HEK293 (cell line): ENCODE data around the gene PLEKHG7.

Experiments used
- CTCF ChIA-PET: fragments of 350-600 bp; formaldehyde crosslinking; extraction: SDS; loops from one replicate; lab custom pipeline; 2021; ENCODE audit warnings: antibody characterized with exemption; lab: Yijun Ruan, JAX
- POLR2A ChIA-PET: fragments of 300-600 bp; formaldehyde crosslinking; extraction: SDS; loops from one replicate; lab custom pipeline; 2020; ENCODE audit warnings: antibody characterized with exemption, inconsistent platforms; lab: Yijun Ruan, JAX
- H3K27ac ChIP-seq: fragments of 200-500 bp; sonication (Bioruptor generic); 2 replicates; pipeline ENCODE4 v1.5.1; 2014; ENCODE audit warnings: low read depth, low read length, control low read depth, inconsistent platforms; ENCODE audit errors: extremely low read depth
- H3K36me3 ChIP-seq, 2 experiments: fragments of 200-500 bp in 1 of 2; sonication (Bioruptor generic) in 1 of 2; 1 replicate in 1 of 2; 2 replicates in 1 of 2; pipeline ENCODE4 v1.5.1; 2014 to 2017; ENCODE audit warnings: inconsistent platforms in 2 of 2, low read length in 2 of 2; ENCODE audit not compliant: control insufficient read depth in 2 of 2, insufficient read depth in 1 of 2
- H3K4me1 ChIP-seq: fragments of 200-500 bp; sonication (Bioruptor generic); 2 replicates; pipeline ENCODE4 v1.5.1; 2014; ENCODE audit warnings: mild to moderate bottlenecking, low read length, inconsistent platforms; ENCODE audit not compliant: control insufficient read depth, insufficient read depth
- H3K4me3 ChIP-seq: 2 replicates; pipeline ENCODE4 v1.5.1; 2011; ENCODE audit warnings: low read depth, mild to moderate bottlenecking, control low read depth, low read length, moderate library complexity
- H3K9me3 ChIP-seq: fragments of 200-500 bp; sonication (Bioruptor generic); 2 replicates; pipeline ENCODE4 v1.5.1; 2014; ENCODE audit warnings: low read depth, low read length, inconsistent platforms; ENCODE audit not compliant: control insufficient read depth, insufficient read depth
- KLF8 ChIP-seq: fragments of 450-650 bp; formaldehyde crosslinking; IDR thresholded peaks from 2 replicates; pipeline ENCODE4 v1.5.1; 2016; ENCODE audit warnings: missing biosample characterization, missing genetic modification characterization
- PRDM4 ChIP-seq: fragments of 450-650 bp; formaldehyde crosslinking; IDR thresholded peaks from 2 replicates; pipeline ENCODE4 v1.5.1; 2017; ENCODE audit warnings: missing biosample characterization, missing genetic modification characterization
- SP3 ChIP-seq: fragments of 450-650 bp; formaldehyde crosslinking; IDR thresholded peaks from 2 replicates; pipeline ENCODE4 v1.5.1; 2016; ENCODE audit warnings: missing biosample characterization, missing genetic modification characterization
- ZNF169 ChIP-seq: fragments of 450-650 bp; formaldehyde crosslinking; IDR thresholded peaks from 2 replicates; pipeline ENCODE4 v1.5.1; 2016; ENCODE audit warnings: missing biosample characterization, missing genetic modification characterization
- ZNF174 ChIP-seq: fragments of 450-650 bp; formaldehyde crosslinking; IDR thresholded peaks from 2 replicates; pipeline ENCODE4 v1.5.0; 2017; ENCODE audit warnings: missing biosample characterization, mild to moderate bottlenecking, missing genetic modification characterization
- ZNF19 ChIP-seq: fragments of 450-650 bp; formaldehyde crosslinking; IDR thresholded peaks from 2 replicates; pipeline ENCODE4; 2016; ENCODE audit warnings: missing biosample characterization, missing genetic modification characterization, low read depth
- ZNF416 ChIP-seq: fragments of 450-650 bp; formaldehyde crosslinking; IDR thresholded peaks from 2 replicates; pipeline ENCODE4 v1.5.1; 2016; ENCODE audit warnings: missing biosample characterization, missing genetic modification characterization
- ZNF530 ChIP-seq: fragments of 450-650 bp; formaldehyde crosslinking; IDR thresholded peaks from 2 replicates; pipeline ENCODE4 v1.5.1; 2016; ENCODE audit warnings: low read depth, missing biosample characterization, missing genetic modification characterization
- ZNF549 ChIP-seq: fragments of 450-650 bp; IDR thresholded peaks from 2 replicates; pipeline ENCODE4 v1.5.1; 2018; ENCODE audit warnings: missing biosample characterization, missing genetic modification characterization, mild to moderate bottlenecking, inconsistent platforms, moderate library complexity
- ZNF555 ChIP-seq: fragments of 450-650 bp; formaldehyde crosslinking; conservative IDR thresholded peaks from 2 replicates; pipeline ENCODE4 v1.5.1; 2017; ENCODE audit warnings: missing biosample characterization, mild to moderate bottlenecking, missing genetic modification characterization, inconsistent platforms
- ZNF645 ChIP-seq: fragments of 450-650 bp; formaldehyde crosslinking; IDR thresholded peaks from 2 replicates; pipeline ENCODE4; 2016; ENCODE audit warnings: missing biosample characterization, missing genetic modification characterization
- ZNF670 ChIP-seq: fragments of 450-650 bp; formaldehyde crosslinking; IDR thresholded peaks from 2 replicates; pipeline ENCODE4 v1.5.1; 2016; ENCODE audit warnings: missing biosample characterization, missing genetic modification characterization, low read depth
- ZSCAN18 ChIP-seq: fragments of 450-650 bp; formaldehyde crosslinking; IDR thresholded peaks from 2 replicates; pipeline ENCODE4 v1.5.1; 2016; ENCODE audit warnings: missing biosample characterization, missing genetic modification characterization
- TF ChIP-seq, protein P1 (sequence below): fragments of 450-650 bp; formaldehyde crosslinking; IDR thresholded peaks from 2 replicates; pipeline ENCODE4 v1.5.1; 2017; ENCODE audit warnings: missing biosample characterization, missing genetic modification characterization
- TF ChIP-seq, protein P2 (sequence below): fragments of 450-650 bp; formaldehyde crosslinking; IDR thresholded peaks from 2 replicates; pipeline ENCODE4 v1.5.1; 2016; ENCODE audit warnings: missing biosample characterization, missing genetic modification characterization
- TF ChIP-seq, protein P3 (sequence below): fragments of 450-650 bp; formaldehyde crosslinking; IDR thresholded peaks from 2 replicates; pipeline ENCODE4 v1.5.1; 2016; ENCODE audit warnings: missing biosample characterization, missing genetic modification characterization

PLEKHG7 gene

DNA sequence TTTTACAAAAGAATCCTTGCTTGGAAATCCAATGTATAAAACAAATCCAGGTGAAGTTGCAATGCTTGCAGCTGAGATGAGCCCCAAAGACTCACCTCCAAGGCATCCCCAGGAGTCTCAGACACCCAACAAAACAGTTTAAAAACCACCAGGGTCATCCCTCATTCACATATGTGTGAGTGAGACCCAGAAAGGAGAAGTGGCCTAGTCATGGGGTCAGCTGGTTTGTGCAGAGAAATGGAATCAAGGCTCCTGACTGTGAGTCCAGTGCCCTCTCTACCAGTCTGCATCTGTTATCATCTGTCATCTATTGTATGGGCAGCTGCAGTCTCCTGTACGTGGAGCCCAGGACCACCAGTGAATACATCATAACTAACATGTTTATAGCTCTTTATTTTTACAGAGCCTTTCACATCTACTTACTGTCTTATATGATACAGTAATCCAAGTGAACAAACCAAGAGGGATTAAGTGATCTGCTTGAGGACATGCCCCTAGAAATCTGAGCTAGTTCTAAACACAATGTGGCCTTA, 27.1 kb downstream of the PLEKHG7 start:
- CTCF ChIA-PET, result interaction anchor here (0.7 to 0.8 kb wide), 3 partner anchors 12 to 20 kb away, joined by 3 read pairs; no protein-coding TSS in a partner anchor

More for the DNA sequence above, 27.1 kb downstream of the PLEKHG7 start:
- TF ChIP-seq ZNF174 (tag by site-specific recombination) (no peak), ZNF645 (tag by site-specific recombination) (no peak), SP3 (tag by site-specific recombination) (no peak), ZNF670 (tag by site-specific recombination) (no peak), ZNF555 (no peak), ZNF530 (tag by site-specific recombination) (no peak), KLF8 (tag by site-specific recombination) (no peak), ZNF169 (tag by site-specific recombination) (no peak), ZNF19 (tag by site-specific recombination) (no peak), PRDM4 (tag by site-specific recombination) (no peak), ZNF416 (tag by site-specific recombination) (no peak), ZSCAN18 (no peak), ZNF549 (tag by site-specific recombination) (no peak)
- TF ChIP-seq, protein P1, sequence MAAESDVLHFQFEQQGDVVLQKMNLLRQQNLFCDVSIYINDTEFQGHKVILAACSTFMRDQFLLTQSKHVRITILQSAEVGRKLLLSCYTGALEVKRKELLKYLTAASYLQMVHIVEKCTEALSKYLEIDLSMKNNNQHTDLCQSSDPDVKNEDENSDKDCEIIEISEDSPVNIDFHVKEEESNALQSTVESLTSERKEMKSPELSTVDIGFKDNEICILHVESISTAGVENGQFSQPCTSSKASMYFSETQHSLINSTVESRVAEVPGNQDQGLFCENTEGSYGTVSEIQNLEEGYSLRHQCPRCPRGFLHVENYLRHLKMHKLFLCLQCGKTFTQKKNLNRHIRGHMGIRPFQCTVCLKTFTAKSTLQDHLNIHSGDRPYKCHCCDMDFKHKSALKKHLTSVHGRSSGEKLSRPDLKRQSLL, result no peak
- TF ChIP-seq, protein P2, sequence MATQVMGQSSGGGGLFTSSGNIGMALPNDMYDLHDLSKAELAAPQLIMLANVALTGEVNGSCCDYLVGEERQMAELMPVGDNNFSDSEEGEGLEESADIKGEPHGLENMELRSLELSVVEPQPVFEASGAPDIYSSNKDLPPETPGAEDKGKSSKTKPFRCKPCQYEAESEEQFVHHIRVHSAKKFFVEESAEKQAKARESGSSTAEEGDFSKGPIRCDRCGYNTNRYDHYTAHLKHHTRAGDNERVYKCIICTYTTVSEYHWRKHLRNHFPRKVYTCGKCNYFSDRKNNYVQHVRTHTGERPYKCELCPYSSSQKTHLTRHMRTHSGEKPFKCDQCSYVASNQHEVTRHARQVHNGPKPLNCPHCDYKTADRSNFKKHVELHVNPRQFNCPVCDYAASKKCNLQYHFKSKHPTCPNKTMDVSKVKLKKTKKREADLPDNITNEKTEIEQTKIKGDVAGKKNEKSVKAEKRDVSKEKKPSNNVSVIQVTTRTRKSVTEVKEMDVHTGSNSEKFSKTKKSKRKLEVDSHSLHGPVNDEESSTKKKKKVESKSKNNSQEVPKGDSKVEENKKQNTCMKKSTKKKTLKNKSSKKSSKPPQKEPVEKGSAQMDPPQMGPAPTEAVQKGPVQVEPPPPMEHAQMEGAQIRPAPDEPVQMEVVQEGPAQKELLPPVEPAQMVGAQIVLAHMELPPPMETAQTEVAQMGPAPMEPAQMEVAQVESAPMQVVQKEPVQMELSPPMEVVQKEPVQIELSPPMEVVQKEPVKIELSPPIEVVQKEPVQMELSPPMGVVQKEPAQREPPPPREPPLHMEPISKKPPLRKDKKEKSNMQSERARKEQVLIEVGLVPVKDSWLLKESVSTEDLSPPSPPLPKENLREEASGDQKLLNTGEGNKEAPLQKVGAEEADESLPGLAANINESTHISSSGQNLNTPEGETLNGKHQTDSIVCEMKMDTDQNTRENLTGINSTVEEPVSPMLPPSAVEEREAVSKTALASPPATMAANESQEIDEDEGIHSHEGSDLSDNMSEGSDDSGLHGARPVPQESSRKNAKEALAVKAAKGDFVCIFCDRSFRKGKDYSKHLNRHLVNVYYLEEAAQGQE, result no peak
- TF ChIP-seq, protein P3, sequence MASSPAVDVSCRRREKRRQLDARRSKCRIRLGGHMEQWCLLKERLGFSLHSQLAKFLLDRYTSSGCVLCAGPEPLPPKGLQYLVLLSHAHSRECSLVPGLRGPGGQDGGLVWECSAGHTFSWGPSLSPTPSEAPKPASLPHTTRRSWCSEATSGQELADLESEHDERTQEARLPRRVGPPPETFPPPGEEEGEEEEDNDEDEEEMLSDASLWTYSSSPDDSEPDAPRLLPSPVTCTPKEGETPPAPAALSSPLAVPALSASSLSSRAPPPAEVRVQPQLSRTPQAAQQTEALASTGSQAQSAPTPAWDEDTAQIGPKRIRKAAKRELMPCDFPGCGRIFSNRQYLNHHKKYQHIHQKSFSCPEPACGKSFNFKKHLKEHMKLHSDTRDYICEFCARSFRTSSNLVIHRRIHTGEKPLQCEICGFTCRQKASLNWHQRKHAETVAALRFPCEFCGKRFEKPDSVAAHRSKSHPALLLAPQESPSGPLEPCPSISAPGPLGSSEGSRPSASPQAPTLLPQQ (tag by site-specific recombination), result no peak
- POLR2A ChIA-PET, result no interaction called here
- no peak overlapping the region for H3K4me3 ChIP-seq
- H3K27ac ChIP-seq, result no peak overlapping the region
- H3K36me3 ChIP-seq, result no peaks in the 10 kb centered on the region
- H3K9me3 ChIP-seq, result no peaks in the 10 kb centered on the region
- no peaks in the 10 kb centered on the region for H3K4me1 ChIP-seq
